Measurements from ENCODE around the gene TMEM101.
"Not testable (repeated sequence)": the region's sequence is repeated elsewhere in the genome, so short reads cannot be mapped to it uniquely, and the experiment has no call there.

Gene TMEM101

DNA sequence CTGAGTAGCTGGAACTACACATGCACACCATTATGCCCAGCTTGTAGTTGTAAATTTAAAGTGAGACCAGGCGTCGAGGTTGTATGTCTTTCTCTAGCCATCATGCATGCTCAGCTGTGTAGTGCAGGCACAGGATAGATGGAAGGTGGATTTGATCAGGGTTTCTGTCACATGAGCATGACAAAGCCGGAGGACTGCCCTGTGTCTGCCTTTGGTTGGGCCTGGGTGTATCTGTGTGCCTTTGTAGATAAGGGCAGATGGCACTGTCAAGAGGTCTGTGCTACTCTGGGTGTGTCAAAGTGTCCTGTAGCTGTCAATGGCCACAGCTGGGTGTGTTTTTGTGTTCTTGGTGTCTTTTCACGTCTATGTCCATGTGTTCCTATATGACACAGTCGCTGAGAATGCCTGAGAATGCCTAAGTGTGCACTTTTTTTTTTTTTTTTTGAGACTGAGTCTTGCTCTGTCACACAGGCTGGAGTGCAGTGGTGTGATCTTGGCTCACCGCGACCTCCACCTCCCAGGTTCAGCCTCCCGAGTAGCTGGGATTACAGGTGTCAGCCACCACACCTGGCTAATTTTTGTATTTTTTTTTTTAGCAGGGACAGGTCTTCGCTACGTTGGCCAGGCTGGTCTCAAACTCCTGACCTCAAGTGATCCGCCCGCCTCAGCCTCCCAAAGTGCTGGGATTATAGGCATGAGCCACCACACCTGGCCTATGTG, 14.5 kb downstream of the TMEM101 start:
- no peak for DNase-seq

DNA sequence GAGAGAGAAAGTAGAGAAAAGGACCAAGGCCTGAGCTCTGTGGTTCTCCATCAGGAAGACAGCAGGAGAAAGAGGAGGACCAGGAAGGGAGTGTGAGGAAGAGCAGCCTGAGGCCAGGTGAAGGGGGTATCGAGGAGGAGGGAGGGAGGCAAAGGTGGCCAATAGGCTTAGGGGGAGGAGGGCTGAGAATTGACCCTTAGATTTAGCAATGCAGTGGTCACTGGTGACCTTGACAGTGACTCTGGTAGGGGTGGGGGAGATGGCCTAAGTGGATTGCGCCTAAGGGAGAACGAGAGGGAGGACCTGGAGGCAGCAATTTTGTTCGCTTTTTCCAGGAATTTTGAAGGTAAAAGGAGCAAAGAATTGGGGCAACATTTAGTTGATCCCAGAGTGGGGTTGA, 15.7 kb downstream of the TMEM101 start:
- no peak for DNase-seq

DNA sequence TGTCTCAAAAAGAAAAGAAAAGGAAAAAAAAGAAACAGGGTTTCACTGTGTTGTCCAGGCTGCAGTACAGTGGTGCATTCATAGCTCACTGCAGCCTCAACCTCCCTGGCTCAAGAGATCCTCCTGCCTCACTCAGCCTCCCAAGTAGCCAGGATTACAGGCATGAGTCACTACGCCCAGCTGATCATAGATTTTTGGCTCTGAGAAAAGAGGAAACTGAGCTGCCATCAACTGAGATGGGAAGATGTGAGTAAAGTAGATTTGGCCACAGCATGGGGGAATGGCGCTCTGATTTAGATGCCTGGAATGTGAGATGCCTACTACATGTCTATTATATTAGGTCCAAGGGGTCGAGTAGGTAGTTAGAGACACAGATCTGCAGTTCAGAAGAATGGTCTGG, 16.2 kb downstream of the TMEM101 start:
- no peak for DNase-seq

DNA sequence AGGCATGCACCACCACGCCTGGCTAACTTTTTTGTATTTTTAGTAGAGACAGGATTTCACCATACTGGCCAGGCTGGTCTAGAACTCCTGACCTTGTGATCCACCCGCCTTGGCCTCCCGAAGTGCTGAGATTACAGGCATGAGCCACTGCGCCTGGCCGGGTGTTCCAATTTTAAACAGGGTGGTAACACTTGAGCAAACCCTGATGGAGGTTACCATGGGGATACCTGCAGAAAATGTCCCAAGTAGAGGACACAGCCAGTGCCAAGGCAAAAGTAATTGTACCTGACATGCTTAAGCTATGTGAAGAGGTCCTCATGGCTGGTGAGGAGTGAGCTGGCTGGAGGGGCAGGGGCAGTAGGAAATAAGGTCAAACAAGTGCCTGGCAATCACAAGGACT, 17.6 kb downstream of the TMEM101 start:
- not testable (repeated sequence) for DNase-seq

DNA sequence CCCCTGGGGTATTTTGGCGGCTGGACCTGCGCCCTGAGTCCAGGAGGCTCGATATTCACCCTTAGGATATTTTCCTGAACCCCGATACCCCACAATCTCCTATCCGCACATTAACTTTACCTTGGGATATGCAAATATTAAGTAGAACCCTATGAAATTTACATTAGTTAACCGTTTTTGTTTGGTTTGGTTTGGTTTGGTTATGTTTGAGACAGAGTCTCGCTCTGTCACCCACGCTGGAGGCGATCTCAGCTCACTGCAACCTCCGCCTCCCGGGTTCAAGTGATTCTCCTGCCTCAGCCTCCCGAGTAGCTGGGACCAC, 19.7 kb downstream of the TMEM101 start:
- DNase-seq = no peak

DNA sequence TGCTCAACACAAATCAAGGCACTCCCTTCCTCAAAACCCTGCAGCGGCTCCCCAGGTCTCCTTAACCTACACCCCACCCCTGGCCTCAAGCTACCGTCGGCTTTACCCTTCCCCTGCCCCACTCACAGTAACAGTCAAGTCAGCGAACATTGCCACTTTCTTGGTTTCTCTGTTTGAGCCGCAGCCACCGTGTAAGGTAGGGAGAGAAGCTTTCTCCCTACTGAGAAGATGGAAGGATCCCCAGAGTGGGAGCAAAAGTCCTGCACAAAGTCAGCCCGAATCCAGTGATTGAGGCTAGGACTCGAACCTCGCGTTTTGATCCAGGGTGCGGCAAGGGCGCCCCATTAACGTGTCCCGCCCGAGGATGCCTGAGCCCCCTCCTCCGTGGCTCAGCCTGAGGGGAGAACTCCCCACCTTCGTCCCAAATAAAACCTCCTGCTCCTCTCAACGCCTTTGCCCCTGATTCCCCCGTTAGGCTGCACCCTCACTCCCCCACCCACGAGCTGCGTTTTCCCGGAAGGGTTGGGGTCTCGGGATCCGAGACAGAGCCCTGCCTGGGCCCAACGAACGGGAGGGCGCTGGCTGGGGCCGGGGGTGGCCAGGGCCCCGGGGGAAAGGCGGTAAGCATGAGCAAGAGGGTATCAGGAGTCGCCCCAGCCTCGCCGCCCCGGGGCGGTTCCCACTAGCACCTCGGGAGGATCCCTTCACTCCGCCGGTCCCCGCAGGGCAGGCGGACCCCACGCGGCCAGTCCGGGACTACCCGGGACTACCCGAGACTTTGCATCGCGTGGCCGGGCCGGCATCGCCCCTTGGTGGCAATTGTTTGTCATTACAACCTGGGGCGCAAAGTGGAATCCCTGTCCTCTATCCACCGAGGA, 20.3 kb downstream of the TMEM101 start:
- peak; percentile 88 for DNase-seq

DNA sequence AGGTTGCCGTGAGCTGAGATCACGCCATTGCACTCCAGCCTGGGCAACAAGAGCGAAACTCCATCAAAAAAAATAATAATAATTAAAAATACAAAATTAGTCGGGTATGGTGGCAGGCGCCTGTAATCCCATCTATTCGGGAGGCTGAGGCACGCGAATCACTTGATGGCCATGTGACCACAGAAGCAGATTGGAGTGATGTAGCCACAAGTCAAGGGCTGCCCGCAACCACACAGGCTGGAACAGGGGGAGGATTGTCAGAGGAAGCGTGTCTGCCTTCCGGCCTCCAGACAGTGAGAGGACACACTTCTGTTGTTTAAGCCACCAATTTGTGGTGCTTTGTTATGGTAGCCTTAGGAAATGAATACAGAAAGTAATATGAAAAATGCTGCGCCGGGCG, 22.1 kb downstream of the TMEM101 start:
- no peak for DNase-seq

DNA sequence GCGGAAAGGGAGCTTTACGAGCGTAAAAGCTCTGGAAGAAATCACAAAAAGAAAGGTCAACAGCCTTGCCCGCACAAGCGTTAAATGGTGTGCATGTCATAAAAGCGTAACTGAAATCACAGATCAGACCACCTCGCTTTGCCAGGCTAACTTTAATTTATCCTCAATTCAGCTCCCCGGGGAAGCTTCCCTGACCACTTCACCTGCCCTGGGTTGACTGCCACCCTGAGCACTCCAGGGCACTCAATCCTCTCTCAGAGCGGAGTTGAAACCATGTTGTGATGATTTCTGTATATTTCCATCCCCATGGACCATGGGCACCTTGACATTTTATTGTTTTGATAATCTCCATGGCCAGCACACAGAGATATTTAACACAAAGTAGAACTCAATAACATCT, 26.5 kb downstream of the TMEM101 start:
- no peak for DNase-seq

DNA sequence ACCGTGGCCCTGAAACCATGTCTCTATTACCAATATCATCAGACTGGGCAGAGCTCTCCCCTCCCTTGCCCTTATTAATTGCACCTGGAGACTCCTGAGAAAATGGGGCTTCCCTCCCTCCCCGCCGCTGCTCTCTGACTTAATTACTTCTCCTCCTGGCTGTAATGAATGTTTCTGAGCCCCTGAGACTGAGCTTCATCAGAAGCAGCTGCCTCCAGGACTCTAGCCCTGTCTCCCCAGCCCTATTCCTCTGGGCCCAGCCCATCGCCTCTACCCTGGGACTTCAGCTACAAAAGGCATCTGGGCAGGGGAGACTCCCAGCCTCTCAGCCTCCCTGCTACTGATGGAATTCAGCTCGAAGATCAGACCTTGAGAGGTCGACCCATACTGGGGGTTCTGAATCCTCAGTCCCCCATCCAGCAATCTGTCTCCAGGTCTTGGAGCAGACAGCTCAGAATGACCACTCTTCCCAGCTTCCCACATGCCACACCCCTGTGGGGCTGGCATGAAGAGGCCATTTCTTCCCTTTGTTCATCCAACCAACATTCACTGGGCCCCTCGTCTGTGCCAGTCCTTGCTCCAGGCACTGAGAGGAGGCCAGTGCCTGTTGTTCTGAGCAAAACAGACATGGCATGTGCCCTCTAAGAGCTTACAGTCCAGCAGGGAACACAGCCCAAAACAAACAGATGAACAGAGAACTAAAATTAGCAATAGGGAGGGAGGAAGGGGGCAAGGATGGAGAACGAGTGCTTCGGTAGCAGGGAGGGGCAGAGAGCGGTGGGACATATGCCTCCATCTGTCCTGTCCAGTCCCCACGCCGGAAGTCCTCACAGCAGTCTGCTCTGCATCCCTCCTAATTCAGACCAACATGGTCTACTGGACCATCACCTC, 27.4 kb downstream of the TMEM101 start:
- DNase-seq = no peak

DNA sequence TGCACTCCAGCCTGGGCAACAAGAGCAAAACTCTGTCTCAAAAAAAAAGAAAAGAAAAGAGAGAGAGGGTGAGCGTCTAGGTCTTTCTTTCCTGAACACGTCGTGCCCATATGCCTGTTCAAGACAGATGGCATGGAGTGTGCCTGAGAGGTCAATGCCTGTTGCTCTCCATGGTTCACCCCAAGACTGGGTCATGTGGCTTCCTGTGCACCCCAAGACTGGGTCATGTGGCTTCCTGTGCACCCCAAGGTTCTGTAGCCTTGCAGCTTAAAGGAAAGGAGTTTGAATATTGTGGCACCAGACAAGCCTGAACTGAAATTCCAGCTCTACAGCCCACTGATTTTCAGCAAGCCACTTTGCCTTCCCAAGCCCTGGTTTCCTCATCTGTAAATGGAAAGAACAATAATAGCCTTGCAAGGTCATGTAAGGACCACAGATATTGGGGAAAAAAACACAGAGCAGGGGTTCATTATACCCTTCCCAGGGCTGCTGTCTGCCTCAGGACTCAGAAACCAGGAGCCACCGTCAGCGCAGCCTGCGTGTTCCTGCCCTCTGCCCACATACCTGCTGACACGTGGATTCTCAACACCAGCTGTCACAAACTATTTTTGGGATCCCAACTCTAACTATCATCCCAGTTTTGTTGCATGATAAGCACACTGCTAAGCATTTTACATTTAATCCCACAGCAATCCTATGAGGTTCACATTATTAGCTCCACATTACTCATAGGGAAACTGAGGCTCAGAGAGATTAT, 28.4 kb downstream of the TMEM101 start:
- no peak for DNase-seq

DNA sequence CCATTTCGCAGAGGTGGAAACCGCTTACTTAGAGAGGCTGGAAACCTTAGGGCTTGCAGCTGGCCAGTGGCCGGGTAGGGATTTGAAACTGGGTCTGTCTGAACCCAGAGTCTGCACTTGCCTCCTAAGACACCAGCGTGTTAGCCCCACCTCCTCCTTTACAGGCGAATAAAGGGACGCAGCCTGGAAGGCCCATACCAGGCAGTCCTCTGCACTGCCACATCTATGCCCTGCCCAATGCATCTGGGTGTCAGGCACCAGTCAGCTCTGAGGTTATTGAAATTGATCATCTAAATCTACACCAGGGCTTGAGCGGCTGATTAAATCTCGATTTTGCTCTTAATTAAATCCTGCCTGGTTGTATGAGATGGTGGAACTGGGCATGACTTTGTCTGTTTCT, 30.2 kb downstream of the TMEM101 start:
- no peak for DNase-seq

DNA sequence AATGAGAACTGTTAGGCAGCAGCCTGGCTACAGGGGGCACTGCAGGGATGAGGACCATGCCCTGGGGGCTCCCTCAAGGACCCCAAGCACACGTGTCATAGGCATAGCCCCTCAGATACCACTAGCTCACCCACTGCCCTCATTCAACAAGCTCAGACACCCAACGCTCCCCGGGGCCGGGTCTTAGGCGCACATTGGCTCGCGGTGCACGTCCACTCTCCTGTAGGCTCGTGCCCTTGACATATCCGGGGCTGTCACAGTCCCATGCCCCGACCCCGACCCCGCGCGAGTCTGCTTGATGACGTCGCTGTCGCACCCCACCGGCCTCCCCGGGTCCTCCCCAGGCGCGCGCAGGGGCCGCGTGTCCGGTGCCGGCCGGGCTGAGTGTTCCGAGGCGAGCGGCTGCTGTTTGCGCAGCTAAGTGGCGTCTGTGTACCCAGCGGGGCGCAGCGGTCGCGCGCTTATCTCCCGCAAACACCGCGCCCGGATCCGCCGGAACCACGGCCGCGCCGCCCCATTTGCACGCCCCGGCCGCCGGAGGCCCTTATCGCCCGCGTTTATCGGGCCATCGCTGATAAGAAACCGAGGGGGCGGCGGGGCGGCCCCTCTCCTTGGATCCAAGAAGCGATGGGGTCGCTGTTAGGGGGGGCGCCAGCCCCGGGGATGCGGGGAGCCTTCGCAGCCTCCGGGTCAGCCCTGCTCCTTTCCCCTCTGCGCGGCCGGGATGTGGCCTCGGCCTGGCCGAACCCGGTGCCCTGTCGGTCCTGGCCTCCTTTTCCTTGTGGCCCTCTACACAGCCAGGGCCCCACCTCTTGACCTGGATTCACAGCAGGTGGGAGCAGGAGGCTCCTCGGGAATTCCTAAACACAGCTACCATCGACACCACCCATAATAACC, 31.0 kb downstream of the TMEM101 start:
- no peak for DNase-seq

DNA sequence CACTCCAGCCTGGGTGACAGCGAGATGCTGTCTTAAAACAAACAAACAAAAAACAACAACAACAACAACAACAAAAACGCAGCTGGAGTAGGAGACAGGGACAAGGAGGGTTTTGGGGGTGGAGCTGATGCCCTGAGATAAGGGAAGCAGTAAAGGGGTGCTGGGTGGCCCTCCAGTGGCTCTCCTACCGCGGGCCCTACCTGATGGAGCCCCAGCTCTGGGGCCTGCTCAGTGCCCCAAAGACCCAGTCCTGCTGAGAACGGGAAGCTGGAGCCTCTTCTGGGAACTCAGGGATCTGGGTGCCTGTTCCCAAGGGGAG, 31.6 kb downstream of the TMEM101 start:
- DNase-seq = no peak

DNA sequence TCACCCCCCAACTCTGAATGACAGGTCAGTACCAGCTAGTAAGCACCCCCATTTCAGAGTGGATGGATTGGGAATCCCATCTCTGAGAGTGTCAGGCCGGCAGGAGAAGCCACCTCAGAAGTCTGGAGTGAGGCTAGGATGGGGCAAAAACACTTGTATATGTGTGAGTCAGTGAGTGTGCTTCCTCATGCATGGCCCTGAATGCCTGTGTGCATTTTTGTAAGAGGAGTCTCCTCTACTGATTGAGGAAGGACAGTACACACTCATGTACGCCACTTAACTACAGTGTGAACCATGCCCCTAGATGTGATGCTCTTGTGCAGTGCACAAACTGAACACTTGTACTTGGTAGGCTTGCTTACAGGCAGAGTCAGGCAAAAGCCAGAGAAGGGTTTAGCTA, 32.6 kb downstream of the TMEM101 start:
- no peak for DNase-seq

DNA sequence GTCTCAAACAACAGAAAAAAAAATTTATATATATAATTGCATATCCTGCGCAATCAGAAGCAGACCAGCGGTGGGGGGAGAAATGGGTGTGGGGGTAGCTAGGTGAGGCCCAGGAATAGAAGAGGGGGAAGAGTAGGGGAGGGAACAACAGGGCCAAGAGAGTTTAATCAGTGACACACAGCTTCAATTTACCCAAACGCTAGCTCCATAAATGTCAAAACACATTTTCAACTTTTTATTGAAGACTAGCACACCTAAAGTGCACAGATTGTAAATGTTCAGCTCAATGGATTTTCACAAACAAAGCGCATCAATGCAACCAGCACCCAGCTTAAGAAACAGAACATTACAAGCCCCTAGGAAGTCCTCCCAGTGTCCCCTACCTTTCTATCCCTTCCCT, 35.1 kb downstream of the TMEM101 start:
- DNase-seq = no peak

DNA sequence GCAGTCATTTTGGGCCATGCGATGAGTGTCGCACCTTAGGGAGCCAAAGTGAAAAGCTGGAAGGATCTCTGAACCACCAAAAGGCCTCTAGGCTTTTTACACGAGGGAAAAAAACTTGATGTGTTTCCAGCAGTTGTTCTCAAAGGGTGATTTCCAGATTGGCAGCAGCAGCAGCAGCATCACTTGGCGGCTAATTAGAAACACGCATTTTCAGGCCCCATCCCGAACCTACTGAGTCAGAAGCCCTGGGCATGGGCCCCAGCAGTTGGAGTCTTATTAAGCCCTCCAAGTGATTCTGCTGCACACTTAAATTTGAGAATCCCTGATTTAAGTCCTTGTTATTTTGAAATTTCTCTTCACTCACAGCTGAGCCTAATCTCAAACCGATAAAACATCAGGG, 35.8 kb downstream of the TMEM101 start:
- no peak for DNase-seq

DNA sequence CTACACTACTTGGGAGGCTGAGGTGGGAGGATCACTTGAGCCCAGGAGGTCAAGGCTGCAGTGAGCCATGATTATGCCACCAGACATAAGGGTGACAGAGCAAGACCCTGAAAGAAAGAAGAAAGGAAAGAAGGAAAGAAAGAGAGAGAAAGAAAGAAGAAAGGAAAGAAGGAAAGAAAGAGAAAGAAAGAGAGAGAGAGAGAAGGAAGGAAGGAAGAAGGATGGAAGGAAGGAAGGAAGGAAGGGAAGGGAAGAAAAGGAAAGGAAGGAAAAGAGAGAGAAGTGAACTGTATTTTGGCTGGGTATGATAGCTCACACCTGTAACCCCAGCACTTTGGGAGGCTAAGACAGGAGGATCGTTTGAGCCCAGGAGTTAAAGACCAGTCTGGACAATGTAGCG, 36.7 kb downstream of the TMEM101 start:
- no peak for DNase-seq

DNA sequence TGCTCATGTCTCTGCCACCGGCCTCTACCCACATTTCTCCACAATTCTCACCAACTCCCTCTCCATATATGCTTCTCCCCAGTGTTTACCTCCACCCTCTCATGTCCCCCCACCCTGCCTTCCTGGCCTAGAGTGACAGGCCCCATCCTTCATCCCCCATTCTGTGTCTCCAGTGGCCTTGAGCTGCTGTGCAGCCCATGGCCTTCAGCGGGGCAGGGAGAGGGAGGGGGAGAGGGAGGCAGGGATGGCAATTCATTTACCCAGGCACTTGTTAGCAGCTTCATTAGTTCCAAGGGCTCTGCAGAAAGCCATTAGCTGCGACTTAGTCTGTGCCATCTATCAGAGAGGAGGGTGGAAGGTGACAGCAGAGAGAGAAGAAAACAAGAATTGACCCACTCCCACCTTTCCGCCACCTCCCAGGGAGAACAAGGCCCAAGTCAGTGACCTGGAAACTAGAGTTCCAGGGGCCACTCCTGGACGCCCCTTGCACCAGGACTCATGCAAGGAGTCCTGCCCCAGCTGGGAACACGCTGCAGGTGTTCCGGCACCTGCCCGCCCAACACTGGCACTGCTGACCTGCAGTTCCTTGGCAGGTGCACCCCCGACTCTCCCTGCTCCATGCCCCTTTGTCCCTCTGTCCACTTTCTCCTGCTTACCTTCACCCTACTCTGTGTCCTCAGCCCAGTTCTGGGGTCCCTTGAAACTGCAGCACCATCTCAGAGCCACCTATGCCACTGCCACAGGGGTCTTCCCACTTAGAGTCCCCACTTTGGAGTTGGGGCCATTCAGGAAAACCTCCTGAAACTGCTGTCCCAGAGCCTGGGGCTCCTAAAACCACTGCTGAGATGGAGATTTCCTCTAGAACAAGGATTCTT, 37.6 kb downstream of the TMEM101 start:
- no peak for DNase-seq

DNA sequence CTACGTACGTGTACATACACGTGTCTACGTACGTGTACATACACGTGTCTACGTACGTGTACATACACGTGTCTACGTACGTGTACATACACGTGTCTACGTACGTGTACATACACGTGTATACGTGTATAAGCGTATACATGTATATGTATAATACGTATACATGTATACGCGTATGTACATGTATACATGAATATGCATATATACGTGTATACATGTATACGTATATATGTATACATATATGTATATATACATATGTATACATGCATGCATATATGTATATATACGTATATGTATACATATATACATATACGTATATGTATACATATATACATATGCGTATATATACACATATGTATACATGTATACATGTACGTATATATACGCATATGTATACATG, 38.9 kb downstream of the TMEM101 start:
- DNase-seq = no peak

DNA sequence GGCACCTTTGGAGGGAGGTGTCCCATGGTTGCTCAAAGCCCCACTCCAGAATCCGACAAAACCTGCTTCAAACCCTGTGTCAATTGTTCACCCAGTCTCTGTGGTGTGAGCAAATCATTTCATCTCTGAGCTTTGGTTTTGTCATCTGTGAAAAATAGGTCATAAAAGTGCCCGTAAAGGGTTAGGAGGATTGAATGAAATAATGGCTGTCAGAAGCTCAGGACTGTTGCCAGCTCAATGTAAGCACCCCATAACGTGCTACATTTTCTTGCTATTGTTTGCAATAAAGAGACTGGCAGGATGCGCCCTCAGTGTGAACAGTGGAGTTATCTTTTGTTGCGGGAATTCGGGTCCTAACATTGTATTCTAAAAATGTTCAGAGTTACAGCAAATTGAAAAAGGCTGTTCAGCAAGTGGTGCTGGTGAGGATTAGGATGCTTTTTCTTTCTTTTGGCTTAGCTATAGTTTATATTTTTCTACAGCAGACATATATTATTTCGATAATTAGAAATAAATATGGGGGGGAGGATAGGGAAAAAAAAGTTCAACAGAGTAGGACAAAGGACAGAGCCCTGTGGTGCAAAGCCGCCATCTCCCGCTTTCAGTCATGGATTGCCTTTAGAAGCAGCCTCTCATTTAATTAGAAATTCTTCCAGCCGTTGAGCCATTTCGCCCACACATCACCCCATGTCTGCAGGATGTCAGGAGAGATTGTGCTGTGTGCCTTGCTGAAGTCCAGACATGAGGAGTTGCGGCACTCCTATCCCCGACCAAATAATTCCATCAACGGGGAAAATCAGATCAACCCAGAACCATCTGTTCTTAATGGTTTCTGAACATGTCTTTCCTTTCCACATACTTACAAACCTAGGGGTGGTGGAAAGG, 40.1 kb downstream of the TMEM101 start:
- no peak for DNase-seq
